Testis (tissue), 2 donors: Measurements from ENCODE around the gene RNASE3.
"Not testable (repeated sequence)": the region's sequence is repeated elsewhere in the genome, so short reads cannot be mapped to it uniquely, and the experiment has no call there.

Source experiments
- CTCF ChIP-seq, 3 experiments: fragments of 450-650 bp in 2 of 3; fragments of 200-600 bp in 1 of 3; sonication (generic) in 1 of 3; IDR thresholded peaks; one replicate each; pipeline ENCODE4 v1.5.1; 2016 to 2019; ENCODE audit warnings: antibody characterized with exemption in 3 of 3, mild to moderate bottlenecking in 2 of 3, moderate library complexity in 1 of 3
- POLR2A ChIP-seq: fragments of 450-650 bp; IDR thresholded peaks from one replicate; pipeline ENCODE4 v1.6.1; 2017; ENCODE audit warnings: antibody characterized with exemption, mild to moderate bottlenecking, moderate library complexity

DNA sequence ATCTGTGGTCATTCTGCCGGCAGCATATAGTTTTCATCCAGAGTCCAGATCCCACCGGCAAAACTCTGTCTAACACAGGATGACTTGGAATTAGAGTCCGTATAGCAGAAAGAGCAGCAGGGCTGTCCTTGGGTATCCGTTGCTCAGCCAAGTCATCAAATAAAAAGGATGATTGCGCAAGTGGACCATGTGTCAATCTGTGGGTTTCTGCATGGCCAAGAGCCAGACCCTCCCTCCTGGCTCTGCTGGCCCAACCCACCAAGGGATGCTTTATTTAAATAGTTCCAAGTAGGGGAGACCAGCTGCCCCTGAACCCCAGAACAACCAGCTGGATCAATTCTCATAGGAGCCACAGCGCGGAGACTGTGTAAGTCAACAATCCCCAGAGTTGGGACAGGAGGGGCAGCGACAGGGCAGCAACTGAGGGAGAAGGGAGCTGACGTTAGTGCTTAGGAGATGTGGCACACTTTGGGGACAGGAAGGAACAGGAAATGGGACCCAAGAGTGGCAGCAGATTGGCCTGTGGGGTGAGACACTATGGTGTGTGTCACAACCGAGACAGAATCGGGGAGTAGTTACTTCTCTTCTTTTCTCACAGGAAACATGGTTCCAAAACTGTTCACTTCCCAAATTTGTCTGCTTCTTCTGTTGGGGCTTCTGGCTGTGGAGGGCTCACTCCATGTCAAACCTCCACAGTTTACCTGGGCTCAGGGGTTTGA is 28.0 kb downstream of the RNASE3 start:
- not testable (repeated sequence) for TF ChIP-seq CTCF (IDR thresholded peaks at IDR 0.05); POLR2A
